Measurements from ENCODE around the gene VPS52.

- TF ChIP-seq CTCF (IDR thresholded peaks at IDR 0.05) (no peak), EZH2 (IDR thresholded peaks at IDR 0.05) (no peak)
Observed at GRCh38 chr6:33206864-33207551, 64.7 kb downstream of the VPS52 start.
